Mucosa of descending colon (tissue), 3 donors: Measurements from ENCODE around the gene OR6M1. TPM values are rescaled to one million over a fixed set of nuclear protein-coding genes. Genes with fewer than 3 reads are reported as not detected.
A peak's percentile ranks its signal among the peaks of the same experiment; 100 is the strongest.

Experiments used
- ATAC-seq: fragments of 200-7000 bp; cut with Tn5 transposase; one replicate; pipeline ENCODE4 v1.9.1; 2020; ENCODE audit warnings: mild to moderate bottlenecking, moderate library complexity
- DNase-seq, 3 donors: peaks; one replicate each; pipeline ENCODE4 v3.0.0-alpha.2; 2020
- H3K36me3 ChIP-seq: fragments of 200-600 bp; one replicate; pipeline ENCODE4 v1.8.0; 2021; ENCODE audit warnings: low read depth, mild to moderate bottlenecking
- H3K4me1 ChIP-seq: fragments of 200-600 bp; one replicate; pipeline ENCODE4 v1.8.0; 2021; ENCODE audit warnings: low read depth, mild to moderate bottlenecking
- H3K4me3 ChIP-seq: fragments of 200-600 bp; one replicate; pipeline ENCODE4 v1.8.0; 2021; ENCODE audit warnings: mild to moderate bottlenecking
- H3K9me3 ChIP-seq: fragments of 200-600 bp; one replicate; pipeline ENCODE4 v1.8.0; 2021; ENCODE audit warnings: mild to moderate bottlenecking
- intact Hi-C, 2 donors: fragments of 100-400 bp; cut with DNase I in 1 of 2; cut with micrococcal nuclease in 1 of 2; formaldehyde crosslinking; loops; one replicate each; pipeline versions ENCODE4 v1.11.0 to v1.11.1; 2022; cut with DNase I, micrococcal nuclease
- total RNA-seq, 3 donors: library from RNA; stranded (reverse); fragmentation: NEBNext Ultra II Directional in 2 of 3; extraction: Animal tissue kit (Norgen Biotek cat#: 25700) in 2 of 3; gene quantifications; one replicate each; pipeline versions ENCODE4 v1.2.1 to v1.2.4, GENCODE V29; 2021 to 2023
- TF ChIP-seq, protein P1 (sequence below): fragments of 200-600 bp; IDR thresholded peaks from one replicate; pipeline ENCODE4 v1.8.0; 2022; ENCODE audit warnings: antibody characterized with exemption, mild to moderate bottlenecking
- donor health status: DM: no; HTN: no; CAD: no; lungs with moderate emphysema.
- donor health status: DM: no; HTN: no; CAD: no.
- donor health status: DM: no; HTN: yes; CAD: no.

Gene OR6M1
- total RNA-seq, 3 donors from 2014 or later, result not detected

DNA sequence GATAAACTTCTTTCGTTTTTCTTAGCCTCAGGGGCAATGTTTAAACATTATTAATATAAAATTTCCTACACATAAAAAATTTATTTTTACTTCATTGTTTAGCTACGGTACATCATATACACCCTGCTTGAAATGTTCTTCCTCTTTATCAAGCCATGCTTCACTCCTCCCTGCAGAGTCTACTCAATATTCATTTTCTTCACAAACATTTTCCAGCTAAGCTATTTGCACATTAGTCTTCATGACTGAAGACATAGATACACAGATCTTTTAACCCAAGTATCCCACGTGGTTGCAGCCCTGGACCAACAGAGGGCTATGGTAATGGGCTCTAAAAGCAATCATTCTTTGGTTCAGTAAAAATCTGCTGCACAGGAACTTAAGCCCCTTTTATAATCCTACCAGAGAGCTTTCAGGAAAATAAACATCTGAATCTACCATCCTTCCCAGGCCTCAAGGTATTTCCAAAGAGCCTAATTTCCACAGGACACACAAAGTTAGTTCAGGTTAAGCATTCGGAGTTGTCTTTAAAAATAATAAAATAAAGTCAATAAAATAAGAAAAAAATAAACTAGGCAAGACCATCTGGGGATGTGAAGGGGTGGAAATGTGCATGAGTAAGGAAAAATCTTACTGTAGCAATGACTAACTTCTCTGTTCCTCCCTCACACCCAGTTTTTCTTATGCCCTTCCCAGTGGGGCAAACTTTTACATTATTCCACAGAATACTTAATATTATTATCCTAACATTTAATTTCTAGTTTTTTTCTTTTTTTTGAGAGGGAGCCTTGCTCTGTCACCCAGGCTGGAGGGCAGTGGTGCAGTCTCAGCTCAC lies 30.2 kb downstream of the OR6M1 start:
- no peaks in the 10 kb centered on the region for H3K4me1 ChIP-seq
- H3K4me3 ChIP-seq, result no peak overlapping the region
- TF ChIP-seq, protein P1, sequence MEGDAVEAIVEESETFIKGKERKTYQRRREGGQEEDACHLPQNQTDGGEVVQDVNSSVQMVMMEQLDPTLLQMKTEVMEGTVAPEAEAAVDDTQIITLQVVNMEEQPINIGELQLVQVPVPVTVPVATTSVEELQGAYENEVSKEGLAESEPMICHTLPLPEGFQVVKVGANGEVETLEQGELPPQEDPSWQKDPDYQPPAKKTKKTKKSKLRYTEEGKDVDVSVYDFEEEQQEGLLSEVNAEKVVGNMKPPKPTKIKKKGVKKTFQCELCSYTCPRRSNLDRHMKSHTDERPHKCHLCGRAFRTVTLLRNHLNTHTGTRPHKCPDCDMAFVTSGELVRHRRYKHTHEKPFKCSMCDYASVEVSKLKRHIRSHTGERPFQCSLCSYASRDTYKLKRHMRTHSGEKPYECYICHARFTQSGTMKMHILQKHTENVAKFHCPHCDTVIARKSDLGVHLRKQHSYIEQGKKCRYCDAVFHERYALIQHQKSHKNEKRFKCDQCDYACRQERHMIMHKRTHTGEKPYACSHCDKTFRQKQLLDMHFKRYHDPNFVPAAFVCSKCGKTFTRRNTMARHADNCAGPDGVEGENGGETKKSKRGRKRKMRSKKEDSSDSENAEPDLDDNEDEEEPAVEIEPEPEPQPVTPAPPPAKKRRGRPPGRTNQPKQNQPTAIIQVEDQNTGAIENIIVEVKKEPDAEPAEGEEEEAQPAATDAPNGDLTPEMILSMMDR, result no peak
- intact Hi-C loops, result no loop called here
- ATAC-seq (no peak), DNase-seq (no peak)
- no peaks in the 10 kb centered on the region for H3K36me3 ChIP-seq
- H3K9me3 ChIP-seq, result no peaks in the 10 kb centered on the region

DNA sequence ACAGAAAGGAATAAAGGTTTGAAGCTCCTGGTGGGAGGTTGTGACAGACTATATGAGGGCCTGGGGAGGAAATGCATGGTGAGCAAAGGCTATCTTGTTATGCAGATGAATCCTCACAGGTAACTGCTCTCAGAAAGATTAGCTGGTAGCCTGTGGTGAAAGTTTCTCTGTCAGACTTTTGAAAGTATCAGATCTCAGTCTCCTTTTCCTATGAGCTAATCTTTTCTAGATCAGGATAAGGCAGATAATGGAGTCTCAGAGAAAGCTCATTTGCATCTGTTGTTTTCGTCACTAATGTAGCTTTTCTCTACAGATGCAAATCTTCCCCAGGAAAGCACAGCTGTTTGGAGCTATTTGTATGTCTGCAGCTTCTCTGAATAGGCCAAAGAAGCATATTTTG lies 30.9 kb downstream of the OR6M1 start:
- TF ChIP-seq, protein P1, result no peak
- no peaks in the 10 kb centered on the region for H3K4me1 ChIP-seq
- ATAC-seq, result no peak
- no peak overlapping the region for H3K4me3 ChIP-seq
- H3K9me3 ChIP-seq, result no peaks in the 10 kb centered on the region
- intact Hi-C loops, result no loop called here
- no peaks in the 10 kb centered on the region for H3K36me3 ChIP-seq
- DNase-seq, result no peak

DNA sequence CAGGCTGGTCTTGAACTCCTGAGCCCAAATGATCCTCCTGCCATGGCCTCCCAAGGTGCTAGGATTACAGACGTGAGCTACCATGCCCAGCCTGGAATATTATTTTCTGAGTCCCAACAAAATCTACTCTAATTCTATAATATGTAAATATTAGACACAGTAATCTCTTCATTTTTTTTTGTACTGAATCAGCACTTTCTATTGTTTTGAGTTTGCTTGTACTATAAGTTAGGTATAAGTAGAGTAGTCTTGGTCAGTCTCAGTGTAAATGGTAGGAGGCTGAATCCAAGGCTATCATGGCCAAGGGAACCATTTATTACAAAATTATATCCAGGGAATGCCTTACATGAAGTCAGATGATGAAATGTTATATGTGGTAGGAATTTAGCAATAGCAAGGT lies 32.2 kb downstream of the OR6M1 start:
- no peak overlapping the region for H3K4me3 ChIP-seq
- no peaks in the 10 kb centered on the region for H3K4me1 ChIP-seq
- ATAC-seq (no peak), DNase-seq (no peak)
- TF ChIP-seq, protein P1, result no peak
- intact Hi-C loops, result no loop called here
- no peaks in the 10 kb centered on the region for H3K9me3 ChIP-seq
- no peaks in the 10 kb centered on the region for H3K36me3 ChIP-seq

DNA sequence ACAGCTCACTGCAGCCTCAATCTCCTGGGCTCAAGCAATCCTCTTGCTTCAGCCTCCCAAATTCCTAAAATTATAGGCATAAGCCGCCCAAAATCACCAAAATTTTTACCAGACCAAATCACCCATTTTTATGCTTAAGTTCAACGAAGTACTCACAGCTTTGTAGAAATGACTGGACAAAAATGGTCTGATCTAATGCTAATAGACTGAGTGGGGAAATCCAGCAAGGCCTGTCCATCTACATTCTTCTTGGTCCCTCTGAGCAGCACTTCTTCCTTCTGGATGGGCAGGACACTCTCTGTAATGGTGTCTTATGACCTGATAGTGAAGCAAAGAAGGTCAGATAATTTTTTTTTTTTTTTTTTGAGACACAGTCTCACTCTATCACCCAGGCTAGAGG lies 33.1 kb downstream of the OR6M1 start:
- ATAC-seq, result no peak
- TF ChIP-seq, protein P1, result no peak
- no peaks in the 10 kb centered on the region for H3K9me3 ChIP-seq
- no peaks in the 10 kb centered on the region for H3K36me3 ChIP-seq
- no peak for DNase-seq
- no peaks in the 10 kb centered on the region for H3K4me1 ChIP-seq
- no peak overlapping the region for H3K4me3 ChIP-seq
- intact Hi-C loops, result no loop called here

DNA sequence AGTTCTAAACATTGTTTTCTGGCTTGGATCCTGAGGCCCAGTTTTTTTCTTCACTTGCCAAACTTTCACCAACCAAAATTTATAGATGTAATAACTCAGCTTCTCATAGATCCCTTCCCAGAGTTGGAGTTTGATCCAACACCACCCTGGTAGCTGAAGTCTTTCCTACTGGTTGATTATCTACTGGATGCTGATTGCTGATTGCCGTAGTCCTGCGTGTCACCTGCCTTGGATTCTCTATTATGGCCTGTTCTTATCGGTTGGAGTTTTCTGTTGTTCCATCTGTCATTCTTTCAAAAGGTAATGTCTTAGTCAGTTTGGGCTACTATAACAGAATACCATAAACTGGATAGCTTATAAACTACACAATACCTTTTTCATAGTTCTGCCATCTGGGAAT lies 34.5 kb downstream of the OR6M1 start:
- no peaks in the 10 kb centered on the region for H3K36me3 ChIP-seq
- DNase-seq (peak in 1 of 3 donors; percentile 6), ATAC-seq (peak; percentile 90)
- no peak overlapping the region for H3K4me3 ChIP-seq
- TF ChIP-seq, protein P1, result no peak
- no peaks in the 10 kb centered on the region for H3K4me1 ChIP-seq
- intact Hi-C loops, result no loop called here
- no peaks in the 10 kb centered on the region for H3K9me3 ChIP-seq
